ENCODE data around the gene MLST8. TPM values are rescaled to one million over a fixed set of nuclear protein-coding genes. Genes with fewer than 3 reads are reported as not detected.

MLST8 gene
- total and polyA plus RNA-seq, 2 of the 8 experiments (the other 6 are each of a cell fraction or from before 2014, with no cell fraction given): 67.6 to 321 TPM

GRCh38 chr16:2178321-2179106 lies 26.7 kb upstream of the MLST8 start (continued):
- TF ChIP-seq ATF2 (IDR thresholded peaks at IDR 0.05; ENCODE audit: low read length) (no peak), CEBPB (IDR thresholded peaks at IDR 0.05; ENCODE audit: low read depth, low read length) (no peak), GABPA (IDR thresholded peaks at IDR 0.05; ENCODE audit: borderline replicate concordance, insufficient read depth, low read length) (peak; percentile 80), SIX5 (IDR thresholded peaks at IDR 0.05; ENCODE audit: low read depth, low read length) (no peak), PHF8 (conservative IDR thresholded peaks at IDR 0.05; ENCODE audit: low read depth, low read length) (no peak), NANOG (IDR thresholded peaks at IDR 0.05; ENCODE audit: insufficient read depth, low read depth, low read length, poor library complexity, severe bottlenecking) (no peak), TAF1 (IDR thresholded peaks at IDR 0.05; ENCODE audit: low read depth, low read length) (no peak; the same call in 1 of the 2 replicates), JUN (IDR thresholded peaks at IDR 0.05; ENCODE audit: low read depth, low read length) (no peak), RXRA (IDR thresholded peaks at IDR 0.05; ENCODE audit: insufficient read depth, low read depth, low read length) (no peak), SP4 (IDR thresholded peaks at IDR 0.05; ENCODE audit: low read length) (peak; percentile 94), HDAC6 (IDR thresholded peaks at IDR 0.05; ENCODE audit: low read depth, low read length) (no peak), CREB1 (IDR thresholded peaks at IDR 0.05) (peak; percentile 57; the same call in 1 of the 2 replicates), EZH2 (IDR thresholded peaks at IDR 0.05; ENCODE audit: low read depth, low read length, severe bottlenecking) (no peak), RBBP5 (IDR thresholded peaks at IDR 0.05; ENCODE audit: borderline replicate concordance, low read depth, low read length) (no peak), SIN3A (conservative IDR thresholded peaks at IDR 0.05 in 1 of 2, IDR thresholded peaks at IDR 0.05 in 1 of 2; ENCODE audit: low read depth in 1 of 2, low read length in 2 of 2) (peak in 1 of 2 experiments; percentile 68; a peak in 1 of 4 replicates), SAP30 (IDR thresholded peaks at IDR 0.05; ENCODE audit: insufficient read depth, insufficient replicate concordance, low read length) (no peak), CTBP2 (IDR thresholded peaks at IDR 0.05; ENCODE audit: borderline replicate concordance, insufficient read depth, insufficient read length, low read length) (no peak), SP1 (IDR thresholded peaks at IDR 0.05; ENCODE audit: low read depth, low read length) (peak; percentile 66; the same call in 1 of the 2 replicates), FOSL1 (IDR thresholded peaks at IDR 0.05; ENCODE audit: insufficient read depth, low read depth, low read length) (no peak), KDM5A (IDR thresholded peaks at IDR 0.05; ENCODE audit: low read length) (no peak), CBX8 (IDR thresholded peaks at IDR 0.05; ENCODE audit: borderline replicate concordance, low read depth, low read length) (no peak), POLR2AphosphoS5 (IDR thresholded peaks at IDR 0.05; ENCODE audit: low read depth, low read length) (peak; percentile 75)

Data from H1 (cell line).